ENCODE results near the gene COQ8A. TPM values are rescaled to one million over a fixed set of nuclear protein-coding genes. Genes with fewer than 3 reads are reported as not detected.

Gene COQ8A
- 10 to 100 TPM; 23.7 to 40.6 (median 33.8) TPM for polyA plus RNA-seq (ENCODE audit: insufficient read depth in 1 of 5, insufficient read length in 5 of 5, low replicate concordance in 1 of 5)
- long read RNA-seq, donor 1, transcript COQ8A-201 (15 exons, 2,872 nt): major isoform, 7 of 8 reads
- long read RNA-seq, donor 1, partial matches to known transcripts: 0 of 8 reads
- long read RNA-seq, donor 1, other reads (novel, unspliced or antisense): 0 of 8 reads
- long read RNA-seq, donor 2, partial matches to known transcripts: 0 of 2 reads
- long read RNA-seq, donor 2, other reads (novel, unspliced or antisense): 0 of 2 reads
- long read RNA-seq, donor 3, transcript COQ8A-201 (15 exons, 2,872 nt): major isoform, 5 of 6 reads
- long read RNA-seq, donor 3, partial matches to known transcripts: 0 of 6 reads
- long read RNA-seq, donor 3, other reads (novel, unspliced or antisense): 0 of 6 reads
- long read RNA-seq, donor 4, partial matches to known transcripts: 0 of 4 reads
- long read RNA-seq, donor 4, other reads (novel, unspliced or antisense): 0 of 4 reads
- long read RNA-seq, donor 5, partial matches to known transcripts: 11 of 14 reads
- long read RNA-seq, donor 5, other reads (novel, unspliced or antisense): 0 of 14 reads
- long read RNA-seq, donor 6, transcript COQ8A-201 (15 exons, 2,872 nt): major isoform, 8 of 18 reads
- long read RNA-seq, donor 6, partial matches to known transcripts: 10 of 18 reads
- long read RNA-seq, donor 6, other reads (novel, unspliced or antisense): 0 of 18 reads
- long read RNA-seq, donor 7, partial matches to known transcripts: 6 of 11 reads
- long read RNA-seq, donor 7, other reads (novel, unspliced or antisense): 0 of 11 reads
- long read RNA-seq, donor 8, partial matches to known transcripts: 0 of 2 reads
- long read RNA-seq, donor 8, other reads (novel, unspliced or antisense): 0 of 2 reads

GRCh38 chr1:226940029-226940805 is at the start of gene COQ8A:
TSS of gene COQ8A (plus strand) at chr1:226940294. CDS start at chr1:226961386, 21,092 bp downstream.
- peak; percentile 99 for DNase-seq

DNA sequence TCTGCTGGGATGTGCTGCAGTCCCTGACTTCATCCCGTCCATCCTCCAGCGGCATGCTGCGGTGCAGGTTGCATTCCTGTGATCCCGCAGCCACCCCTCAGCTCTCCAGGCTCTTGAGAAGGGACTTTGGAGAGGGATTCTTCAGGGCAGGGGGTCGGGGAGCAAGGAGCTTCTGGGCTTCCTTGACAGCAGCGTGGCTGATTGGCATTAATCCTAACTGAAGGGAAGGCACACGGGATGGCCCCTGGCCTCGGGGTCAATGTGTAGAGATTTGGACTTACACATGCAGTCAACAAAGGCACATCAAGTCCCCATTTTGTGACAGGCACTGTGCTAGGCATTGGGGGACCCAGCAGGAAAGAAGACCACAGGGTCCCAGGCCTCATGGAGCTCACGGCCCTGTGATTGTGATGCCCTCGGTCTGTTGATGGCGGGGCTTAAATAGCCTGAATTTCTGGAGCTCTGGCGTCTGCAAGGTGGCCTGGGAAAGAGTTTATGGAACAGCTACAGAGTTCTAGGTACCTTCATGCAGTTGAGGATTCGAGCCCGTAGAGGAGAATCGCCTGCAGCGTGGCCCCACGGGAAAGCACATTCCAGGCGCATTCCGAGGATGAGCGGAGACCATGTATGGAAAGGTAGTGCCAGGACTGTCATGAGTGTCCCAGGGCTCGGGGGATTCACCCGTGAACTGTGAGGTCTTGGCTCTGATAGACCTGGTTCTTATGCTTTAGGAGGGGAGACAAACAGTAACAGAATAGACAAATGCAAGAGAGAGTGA is 49.6 kb upstream of the COQ8A start:
- no peak for DNase-seq

- DNase-seq: no peak
These were observed 48.7 kb upstream of the COQ8A start for GRCh38 chr1:226891346-226891745.

DNA sequence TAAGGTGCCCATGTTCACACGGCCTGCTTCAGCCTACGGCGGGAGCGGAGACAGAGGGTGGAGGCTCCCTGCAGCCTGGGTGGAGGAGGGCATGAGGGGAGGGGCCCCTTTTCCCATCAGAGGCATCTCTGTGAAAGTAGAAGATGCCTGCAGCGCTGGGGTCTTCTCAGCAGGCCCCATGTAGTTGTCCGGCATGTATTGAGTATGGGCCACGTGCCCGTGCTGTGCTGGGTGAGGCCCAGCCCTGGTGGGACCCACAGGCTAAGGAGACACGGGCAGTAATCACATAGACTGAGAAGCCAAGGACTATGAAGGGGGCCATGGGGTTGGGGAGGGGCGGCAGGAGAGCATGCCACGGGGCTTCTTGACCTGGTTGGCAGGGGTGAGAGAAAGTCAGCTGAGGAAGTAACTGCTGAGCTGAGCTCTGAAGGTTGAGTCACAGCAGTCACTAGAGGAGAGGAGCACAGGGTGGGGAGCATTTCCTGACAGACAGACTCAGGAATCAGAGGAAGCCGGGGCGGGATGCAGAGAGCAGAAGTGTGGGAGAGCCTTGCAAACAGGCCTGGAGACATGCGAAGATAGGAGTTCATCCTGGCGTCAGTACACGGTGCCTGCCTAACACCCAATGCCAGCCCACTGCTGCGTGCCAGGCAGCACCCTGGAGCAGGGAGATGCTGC is 48.1 kb upstream of the COQ8A start:
- no peak for DNase-seq

- DNase-seq: no peak
These were observed 47.6 kb upstream of the COQ8A start for GRCh38 chr1:226892524-226892875.

- DNase-seq: no peak
These were observed 46.2 kb upstream of the COQ8A start for GRCh38 chr1:226893936-226894335.

DNA sequence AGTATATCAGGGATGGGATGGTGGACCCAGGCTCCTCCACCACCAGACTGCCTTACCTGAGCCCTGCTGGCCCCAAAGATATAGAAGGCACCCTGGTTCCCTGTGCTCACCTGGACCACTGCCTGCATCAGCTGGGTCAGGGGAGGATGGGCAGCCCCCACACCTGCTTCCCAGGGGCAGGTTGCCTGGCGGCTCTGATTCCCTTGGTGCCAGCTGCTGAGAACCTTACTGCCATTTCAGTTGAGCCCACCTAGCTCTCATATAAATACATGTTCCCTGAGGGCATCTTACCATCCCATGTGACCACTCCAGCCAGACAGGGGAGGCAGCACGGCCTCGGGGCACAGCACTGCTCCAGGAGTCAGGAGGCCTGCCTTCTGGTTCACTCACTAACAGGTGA is 45.3 kb upstream of the COQ8A start:
- no peak for DNase-seq

DNA sequence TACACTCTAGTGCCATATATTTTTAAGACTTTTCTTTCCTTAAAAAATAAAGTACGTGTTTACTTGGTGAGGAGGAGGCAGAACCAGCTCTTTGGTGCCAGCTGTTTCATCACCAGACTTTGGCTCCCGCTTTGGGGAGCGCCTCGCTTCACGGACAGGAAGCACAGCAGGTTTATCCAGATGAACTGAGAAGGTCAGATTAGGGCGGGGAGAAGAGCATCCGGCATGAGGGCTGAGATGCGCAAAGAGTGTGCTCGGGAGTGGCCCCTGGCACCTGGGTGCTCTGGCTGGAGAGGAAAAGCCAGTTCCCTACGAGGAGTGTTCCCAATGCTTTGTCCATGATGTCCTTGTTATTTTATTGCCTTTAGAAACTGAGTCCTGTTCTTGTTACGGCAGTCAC is 44.5 kb upstream of the COQ8A start:
- DNase-seq: no peak

DNA sequence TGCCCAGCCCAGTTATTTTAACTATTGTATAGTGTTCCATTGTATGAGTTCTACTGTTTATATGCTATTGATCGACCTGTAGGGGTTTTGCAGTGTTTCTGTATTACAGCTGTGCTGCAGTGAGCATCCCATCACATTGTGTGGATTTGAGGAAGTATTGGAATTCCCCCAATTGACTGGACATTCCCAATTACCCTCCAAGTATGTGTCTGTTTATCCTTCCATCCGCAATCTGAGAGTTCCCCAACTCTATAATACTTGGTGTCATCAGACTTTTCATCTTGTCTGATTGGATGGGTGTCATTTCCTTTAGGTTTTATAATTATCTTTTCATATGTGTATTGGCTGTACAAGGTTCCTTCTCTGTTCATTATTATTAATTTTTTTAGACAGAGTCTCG is 41.8 kb upstream of the COQ8A start:
- no peak for DNase-seq

DNA sequence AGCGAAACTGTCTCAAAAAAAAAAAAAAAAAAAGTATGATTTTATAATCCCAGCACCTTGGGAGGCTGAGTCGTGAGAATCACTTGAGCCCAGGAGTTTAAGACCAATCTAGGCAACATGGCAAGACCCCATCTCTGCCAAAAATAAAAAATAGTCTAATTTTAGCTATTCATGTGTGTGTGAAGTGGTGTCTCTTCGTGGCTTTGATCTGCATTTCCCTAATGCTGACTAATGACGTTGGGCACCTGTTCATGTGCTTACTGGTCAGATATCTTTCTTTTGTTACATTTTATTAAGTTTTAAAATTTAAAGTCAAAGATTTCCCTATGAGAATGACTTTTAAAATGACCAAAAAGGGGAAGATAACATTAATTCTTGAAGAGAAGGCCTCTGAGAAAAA is 38.7 kb upstream of the COQ8A start:
- no peak for DNase-seq

DNA sequence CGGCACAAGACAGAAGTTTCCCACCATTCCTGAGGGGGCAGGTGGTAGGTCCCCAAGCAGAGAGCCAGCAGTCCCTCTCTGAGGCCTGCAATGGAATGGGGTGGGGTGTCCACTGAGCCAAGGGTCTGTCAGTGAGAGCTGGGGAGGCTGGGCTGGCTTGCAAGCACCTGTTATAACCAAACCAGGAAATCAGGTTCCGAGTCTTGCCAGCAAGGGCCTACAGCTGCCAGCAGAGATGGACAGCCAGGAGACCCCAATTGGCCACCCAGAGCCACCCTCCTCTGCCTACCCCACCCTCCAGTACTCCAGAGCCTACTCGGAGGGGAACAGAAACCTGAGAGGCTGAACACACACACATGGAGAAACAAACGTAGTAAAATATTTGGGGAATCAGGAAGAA is 37.5 kb upstream of the COQ8A start:
- no peak for DNase-seq

GRCh38 chr1:226903819-226904716 is 36.0 kb upstream of the COQ8A start:
- DNase-seq: peak; percentile 48

- DNase-seq: no peak
These were observed 35.3 kb upstream of the COQ8A start for GRCh38 chr1:226904772-226905171.

GRCh38 chr1:226908419-226908818 is 31.7 kb upstream of the COQ8A start:
- DNase-seq: no peak

GRCh38 chr1:226908913-226909312 is 31.2 kb upstream of the COQ8A start:
- DNase-seq: no peak

GRCh38 chr1:226912587-226913176 is 27.4 kb upstream of the COQ8A start:
- peak; percentile 19 for DNase-seq

- no peak for DNase-seq
These were observed 24.5 kb upstream of the COQ8A start for GRCh38 chr1:226915672-226915995.

- DNase-seq: no peak
These were observed 23.6 kb upstream of the COQ8A start for GRCh38 chr1:226916497-226916896.

- DNase-seq: no peak
These were observed 20.5 kb upstream of the COQ8A start for GRCh38 chr1:226919587-226919986.

Data from right lung (tissue), 10 donors.